BLaER1 (cell line): ENCODE results near the gene TIGD3.
A peak's percentile ranks its signal among the peaks of the same experiment; 100 is the strongest.

Experiments used
- H3K27ac ChIP-seq: shearing (Covaris generic); formaldehyde crosslinking; 2 replicates; pipeline ENCODE4 v1.8.1; 2022
- H3K27me3 ChIP-seq: shearing (Covaris generic); formaldehyde crosslinking; 2 replicates; pipeline ENCODE4 v1.8.1; 2022
- H3K36me3 ChIP-seq: shearing (Covaris generic); formaldehyde crosslinking; 2 replicates; pipeline ENCODE4 v1.8.1; 2022
- H3K4me1 ChIP-seq: shearing (Covaris generic); formaldehyde crosslinking; 2 replicates; pipeline ENCODE4 v1.8.1; 2022
- H3K4me2 ChIP-seq: shearing (Covaris generic); formaldehyde crosslinking; 2 replicates; pipeline ENCODE4 v1.8.1; 2022
- H3K4me3 ChIP-seq: shearing (Covaris generic); formaldehyde crosslinking; 2 replicates; pipeline ENCODE4 v1.8.1; 2022
- H3K9ac ChIP-seq: shearing (Covaris generic); formaldehyde crosslinking; 2 replicates; pipeline ENCODE4 v1.8.1; 2022
- H3K9me3 ChIP-seq: shearing (Covaris generic); formaldehyde crosslinking; 2 replicates; pipeline ENCODE4 v1.8.1; 2022
- H4K20me1 ChIP-seq: shearing (Covaris generic); formaldehyde crosslinking; 2 replicates; pipeline ENCODE4 v1.8.1; 2022
- Cebpa-rat ChIP-seq: shearing (Covaris generic); IDR thresholded peaks from 2 replicates; pipeline ENCODE4 v1.8.1; 2022

Gene TIGD3

DNA sequence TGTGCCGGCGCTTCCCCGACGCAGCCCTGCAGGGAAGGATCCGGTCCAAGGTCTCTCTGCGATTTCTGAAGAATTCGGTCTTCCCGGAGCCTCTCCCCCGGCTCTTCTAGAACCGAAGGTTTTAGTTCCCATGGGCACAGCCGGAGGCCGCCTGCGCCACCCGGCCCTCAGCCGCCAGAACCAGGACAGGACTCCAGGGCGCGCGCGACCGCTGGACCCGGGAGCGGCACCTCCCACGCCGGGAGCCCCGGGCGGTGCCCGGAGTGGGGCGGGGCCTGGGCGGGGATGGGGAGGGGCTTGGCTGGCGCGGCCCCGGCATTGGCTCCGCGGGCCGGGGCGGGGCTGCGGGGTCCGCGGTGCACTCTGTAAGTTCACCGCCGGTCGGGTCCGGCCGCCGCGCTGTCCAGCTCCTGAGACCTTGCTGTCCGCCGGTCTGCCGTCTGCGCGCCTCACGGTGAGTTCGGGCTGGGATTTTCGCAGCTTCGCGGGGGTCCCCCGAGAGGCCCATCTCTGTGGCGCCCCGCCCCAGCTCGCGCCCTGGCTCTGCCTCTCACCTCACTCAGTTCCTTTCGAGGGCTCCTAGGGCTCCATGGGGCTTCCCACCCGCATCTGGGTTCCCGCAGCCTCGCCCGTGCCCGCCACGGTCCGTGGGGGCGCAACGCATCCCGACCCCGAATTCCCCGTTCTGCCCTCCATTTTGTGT lies 39.9 kb upstream of the TIGD3 start, which contains the start of gene CDC42EP2:
CDC42EP2 (plus strand) TSS at position 366 of the 703 bp plus-strand sequence. CDS start 6,033 bp downstream, outside the sequence.
- Histone ChIP-seq H3K4me1 (peaks cover 61% of the 10 kb centered on the region), H3K27ac (peak within 1 kb of the TSS; percentile 77), H3K4me2 (peak within 1 kb of the TSS; percentile 99), H3K9ac (peak within 1 kb of the TSS; percentile 83), H3K4me3 (peak within 1 kb of the TSS; percentile 91), H3K36me3 (no peaks in the 10 kb centered on the region), H4K20me1 (peaks cover 25% of the 10 kb centered on the region), H3K27me3 (no peaks in the 10 kb centered on the region), H3K9me3 (no peaks in the 10 kb centered on the region)
- no peak for TF ChIP-seq Cebpa-rat

GRCh38 chr11:65315204-65315865 lies 39.2 kb upstream of the TIGD3 start:
- peak overlapping the region; percentile 77 for H3K27ac ChIP-seq
- H3K9ac ChIP-seq = peak overlapping the region; percentile 83
- H3K4me2 ChIP-seq = peak overlapping the region; percentile 99
- peaks cover under 1% of the 10 kb centered on the region; the same call in 1 of the 2 replicates for H3K36me3 ChIP-seq
- H3K4me1 ChIP-seq = peaks cover 59% of the 10 kb centered on the region
- no peaks in the 10 kb centered on the region for H3K9me3 ChIP-seq
- TF ChIP-seq Cebpa-rat = no peak
- peak overlapping the region; percentile 91 for H3K4me3 ChIP-seq
- H3K27me3 ChIP-seq = no peaks in the 10 kb centered on the region
- peaks cover 32% of the 10 kb centered on the region for H4K20me1 ChIP-seq

- Histone ChIP-seq H3K27ac (no peak overlapping the region), H3K4me3 (peak overlapping the region; percentile 91), H4K20me1 (peaks cover 36% of the 10 kb centered on the region), H3K27me3 (no peaks in the 10 kb centered on the region), H3K36me3 (peaks cover 6% of the 10 kb centered on the region), H3K9me3 (no peaks in the 10 kb centered on the region), H3K4me1 (peaks cover 59% of the 10 kb centered on the region), H3K4me2 (peak overlapping the region; percentile 99), H3K9ac (peak overlapping the region; percentile 83; the same call in 1 of the 2 replicates)
- no peak for TF ChIP-seq Cebpa-rat
Measured at GRCh38 chr11:65315866-65316226, 38.7 kb upstream of the TIGD3 start.

DNA sequence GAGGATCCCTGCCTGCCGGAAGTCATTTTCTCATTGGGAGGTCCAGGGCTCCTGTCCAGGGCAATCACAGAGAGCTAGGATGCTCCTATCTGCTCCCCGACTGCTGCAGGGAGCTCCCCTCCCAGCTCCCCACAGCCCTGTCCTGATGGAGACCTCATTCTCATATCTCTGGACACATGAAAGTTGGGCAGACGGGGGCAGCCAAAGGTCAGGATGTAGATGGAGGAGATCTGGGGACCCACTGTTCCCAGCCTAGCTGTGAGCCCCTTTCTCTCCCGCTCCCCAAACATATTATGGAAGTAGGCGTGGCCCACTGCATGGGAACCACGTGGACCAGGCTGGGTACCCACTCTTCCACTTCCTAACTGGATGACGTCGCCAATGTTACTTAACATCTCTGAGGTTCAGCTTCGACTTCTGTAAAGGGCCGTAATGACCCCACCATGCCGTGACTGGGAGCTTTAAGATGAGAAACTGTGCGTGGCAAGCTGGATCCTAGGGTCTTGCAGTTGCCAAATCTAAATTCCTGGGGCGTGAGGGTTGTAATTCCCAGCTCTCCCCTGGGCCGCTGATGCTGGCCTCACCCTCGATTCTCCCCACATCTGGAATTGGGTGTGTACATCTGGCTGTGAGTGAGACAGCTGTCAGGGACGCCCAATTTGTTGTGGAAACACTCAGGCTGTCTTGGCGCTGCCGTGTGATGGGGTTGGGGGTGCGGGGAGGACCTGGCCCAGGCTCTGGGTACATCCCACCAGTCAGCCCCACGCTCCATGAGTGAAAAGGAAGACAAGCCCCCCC lies 38.1 kb upstream of the TIGD3 start:
- Histone ChIP-seq H3K4me3 (peak overlapping the region; percentile 91), H4K20me1 (peaks cover 41% of the 10 kb centered on the region), H3K27ac (no peak overlapping the region), H3K9ac (peak overlapping the region; percentile 83; the same call in 1 of the 2 replicates), H3K4me2 (peak overlapping the region; percentile 99), H3K27me3 (no peaks in the 10 kb centered on the region), H3K4me1 (peaks cover 53% of the 10 kb centered on the region), H3K9me3 (no peaks in the 10 kb centered on the region), H3K36me3 (peaks cover 12% of the 10 kb centered on the region)
- TF ChIP-seq Cebpa-rat = no peak

DNA sequence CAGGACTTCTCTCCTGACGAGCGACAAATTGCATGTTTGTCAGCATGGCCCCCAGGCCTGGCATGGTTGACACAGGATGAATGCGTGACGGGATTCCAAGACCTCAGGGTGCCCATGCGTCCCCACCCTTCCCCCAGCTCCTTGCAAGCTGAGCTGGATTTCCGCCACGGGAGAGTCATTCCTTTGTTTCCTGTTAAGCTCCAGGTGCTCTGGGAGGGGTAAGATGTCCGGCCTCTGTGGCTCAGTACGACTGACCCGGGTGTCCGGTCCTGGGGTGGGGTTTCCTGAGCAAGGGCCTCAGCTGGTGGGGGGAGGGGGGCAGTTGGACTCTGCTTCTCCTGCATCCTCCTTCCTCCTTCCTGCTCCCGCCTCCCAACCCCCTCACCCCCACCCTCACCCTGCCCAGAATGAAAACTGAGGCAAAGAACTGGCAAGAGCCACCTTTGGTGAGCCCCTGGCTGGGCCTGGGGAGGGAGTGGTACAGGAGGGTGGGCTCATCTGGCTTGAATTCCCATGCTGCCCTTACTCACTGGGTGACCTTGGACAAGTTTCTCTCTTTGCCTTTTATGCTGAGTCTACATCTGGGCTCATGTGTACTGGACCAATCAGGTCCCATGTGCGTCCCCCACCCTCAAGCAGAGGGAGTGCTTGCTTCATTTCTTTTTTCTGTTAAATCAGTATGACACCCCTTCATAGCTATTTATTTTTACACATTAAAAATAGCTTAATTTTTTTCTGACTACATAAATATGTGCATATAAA lies 37.3 kb upstream of the TIGD3 start:
- Histone ChIP-seq H3K9ac (no peak overlapping the region), H3K4me3 (no peak overlapping the region), H3K4me2 (no peak overlapping the region; the same call in 1 of the 2 replicates), H3K4me1 (peaks cover 49% of the 10 kb centered on the region), H3K36me3 (peaks cover 19% of the 10 kb centered on the region), H3K9me3 (no peaks in the 10 kb centered on the region), H3K27ac (no peak overlapping the region), H3K27me3 (no peaks in the 10 kb centered on the region), H4K20me1 (peaks cover 48% of the 10 kb centered on the region)
- TF ChIP-seq Cebpa-rat = no peak

DNA sequence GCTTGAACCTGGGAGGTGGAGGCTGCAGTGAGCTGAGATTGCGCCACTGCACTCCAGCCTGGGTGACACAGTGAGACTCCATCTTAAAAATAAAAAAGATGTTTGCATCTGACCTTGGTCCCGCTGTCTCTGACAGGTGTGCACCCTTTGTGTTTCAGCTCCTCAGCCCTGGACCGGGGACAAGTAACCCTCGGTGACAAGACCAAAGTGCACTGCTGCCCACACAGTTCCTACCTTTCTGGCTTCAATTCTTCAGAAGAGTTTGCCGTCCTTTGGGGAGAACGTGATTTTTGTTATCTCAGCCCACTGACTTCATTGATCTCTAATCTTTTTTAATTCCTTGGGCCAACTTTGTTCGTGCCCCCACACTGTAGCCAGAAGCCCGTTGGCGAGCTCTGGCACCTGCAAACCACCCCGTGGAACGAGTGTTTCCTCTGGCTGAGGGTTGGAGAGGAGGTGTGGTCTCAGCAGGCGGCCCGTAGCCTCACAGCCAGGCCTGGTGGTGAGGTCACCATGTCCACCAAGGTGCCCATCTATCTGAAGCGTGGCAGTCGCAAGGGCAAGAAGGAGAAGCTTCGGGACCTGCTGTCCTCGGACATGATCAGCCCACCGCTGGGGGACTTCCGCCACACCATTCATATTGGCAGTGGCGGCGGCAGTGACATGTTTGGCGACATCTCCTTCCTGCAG lies 34.0 kb upstream of the TIGD3 start:
- Histone ChIP-seq H3K9me3 (no peaks in the 10 kb centered on the region), H4K20me1 (peaks cover 48% of the 10 kb centered on the region), H3K27ac (no peak overlapping the region), H3K9ac (no peak overlapping the region), H3K4me3 (no peak overlapping the region), H3K36me3 (peaks cover 23% of the 10 kb centered on the region), H3K4me1 (peaks cover 26% of the 10 kb centered on the region), H3K27me3 (no peaks in the 10 kb centered on the region), H3K4me2 (no peak overlapping the region)
- TF ChIP-seq Cebpa-rat = no peak

GRCh38 chr11:65321076-65321475 lies 33.5 kb upstream of the TIGD3 start:
- H3K4me2 ChIP-seq = no peak overlapping the region
- H3K9ac ChIP-seq = no peak overlapping the region
- H4K20me1 ChIP-seq = peaks cover 43% of the 10 kb centered on the region
- H3K4me1 ChIP-seq = peaks cover 21% of the 10 kb centered on the region
- peaks cover 23% of the 10 kb centered on the region for H3K36me3 ChIP-seq
- no peak for TF ChIP-seq Cebpa-rat
- no peaks in the 10 kb centered on the region for H3K27me3 ChIP-seq
- H3K27ac ChIP-seq = no peak overlapping the region
- no peaks in the 10 kb centered on the region for H3K9me3 ChIP-seq
- no peak overlapping the region for H3K4me3 ChIP-seq

DNA sequence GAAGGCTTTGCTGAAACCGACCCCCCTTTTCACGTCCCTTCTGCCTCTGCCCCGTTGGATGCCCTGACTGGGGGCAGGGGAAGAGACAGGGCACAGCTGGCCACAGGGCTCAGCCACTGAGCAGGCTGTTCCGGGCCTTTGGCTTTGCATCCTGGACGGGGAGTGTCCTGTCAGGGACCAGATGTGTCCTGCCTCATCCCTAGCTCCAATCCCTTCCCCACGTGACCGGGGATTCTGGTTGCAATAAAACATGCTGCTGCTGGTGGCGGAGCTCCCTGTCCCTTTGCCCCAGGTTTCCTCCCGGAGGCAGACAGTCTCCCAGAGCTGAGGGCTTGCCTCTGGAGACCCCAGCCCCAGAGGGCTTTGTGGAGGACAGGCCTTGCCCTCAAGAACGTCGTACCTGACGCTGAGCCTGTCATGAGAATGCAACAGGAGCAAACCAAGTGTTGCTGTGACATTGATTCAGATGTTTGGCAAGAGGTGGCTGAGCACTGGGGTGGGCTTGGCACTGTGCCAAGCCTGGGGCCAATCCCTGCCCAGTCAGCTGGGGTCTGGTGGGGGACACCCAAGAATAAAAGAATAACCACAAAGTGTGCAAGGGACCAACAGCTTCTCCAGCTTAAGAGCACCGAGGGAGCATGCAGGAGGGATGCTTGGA lies 32.6 kb upstream of the TIGD3 start:
- H3K27me3 ChIP-seq = no peaks in the 10 kb centered on the region
- peaks cover 12% of the 10 kb centered on the region for H3K4me1 ChIP-seq
- H3K27ac ChIP-seq = no peak overlapping the region
- peaks cover 34% of the 10 kb centered on the region; the same call in 1 of the 2 replicates for H4K20me1 ChIP-seq
- H3K36me3 ChIP-seq = peaks cover 23% of the 10 kb centered on the region
- no peak for TF ChIP-seq Cebpa-rat
- no peaks in the 10 kb centered on the region for H3K9me3 ChIP-seq
- no peak overlapping the region for H3K4me3 ChIP-seq
- no peak overlapping the region for H3K4me2 ChIP-seq
- H3K9ac ChIP-seq = 0 out of 2 replicates have a peak overlapping the region, but pooled peaks have one; percentile 5
